Epithelial cell of esophagus (primary cell): ENCODE measurements around the gene RNF125.
A peak's percentile ranks its signal among the peaks of the same experiment; 100 is the strongest.

Source experiments
- DNase-seq: peaks from one replicate; pipeline ENCODE4 v3.0.0; 2010; ENCODE audit warnings: low read depth
- H3K4me3 ChIP-seq: 2 replicates; pipeline ENCODE4 v1.5.1; 2011; ENCODE audit warnings: mild to moderate bottlenecking, low read length, control low read depth
- TF ChIP-seq, protein P1 (sequence below): IDR thresholded peaks from 2 replicates; pipeline ENCODE4 v1.5.1; 2011; ENCODE audit warnings: low read depth, mild to moderate bottlenecking, low read length, control low read depth, inconsistent platforms; ENCODE audit not compliant: insufficient read depth; ENCODE audit errors: missing control alignments

RNF125 gene

DNA sequence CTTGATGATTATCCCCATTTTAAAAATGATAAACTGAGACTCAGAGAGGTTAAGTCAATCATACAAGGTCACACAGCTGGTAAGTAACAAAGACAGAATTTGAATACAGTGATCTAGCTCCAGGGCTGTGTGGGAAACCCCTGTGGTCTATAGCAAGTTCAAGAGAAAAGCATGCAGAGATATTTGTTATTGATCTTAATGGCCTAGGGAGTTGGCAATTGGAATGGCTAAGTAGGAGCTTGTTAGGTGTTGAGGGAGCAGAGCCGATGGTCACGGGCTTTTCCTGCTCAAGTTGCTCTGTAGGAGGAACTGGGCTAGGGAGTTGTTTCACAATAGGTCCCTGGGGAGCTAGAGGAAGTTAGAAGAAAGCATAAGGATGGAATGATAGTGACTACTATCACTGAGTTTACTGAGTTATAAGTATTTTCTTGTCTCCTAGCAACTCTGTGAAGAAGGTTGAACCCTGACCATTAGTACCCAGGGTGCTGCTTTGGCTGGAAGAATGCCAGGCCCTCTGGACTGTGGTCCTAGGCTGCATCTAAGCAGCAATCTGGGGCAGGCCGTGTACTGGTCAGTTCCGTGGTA is 30.0 kb downstream of the RNF125 start:
- peak; percentile 34 for DNase-seq
- TF ChIP-seq, protein P1, sequence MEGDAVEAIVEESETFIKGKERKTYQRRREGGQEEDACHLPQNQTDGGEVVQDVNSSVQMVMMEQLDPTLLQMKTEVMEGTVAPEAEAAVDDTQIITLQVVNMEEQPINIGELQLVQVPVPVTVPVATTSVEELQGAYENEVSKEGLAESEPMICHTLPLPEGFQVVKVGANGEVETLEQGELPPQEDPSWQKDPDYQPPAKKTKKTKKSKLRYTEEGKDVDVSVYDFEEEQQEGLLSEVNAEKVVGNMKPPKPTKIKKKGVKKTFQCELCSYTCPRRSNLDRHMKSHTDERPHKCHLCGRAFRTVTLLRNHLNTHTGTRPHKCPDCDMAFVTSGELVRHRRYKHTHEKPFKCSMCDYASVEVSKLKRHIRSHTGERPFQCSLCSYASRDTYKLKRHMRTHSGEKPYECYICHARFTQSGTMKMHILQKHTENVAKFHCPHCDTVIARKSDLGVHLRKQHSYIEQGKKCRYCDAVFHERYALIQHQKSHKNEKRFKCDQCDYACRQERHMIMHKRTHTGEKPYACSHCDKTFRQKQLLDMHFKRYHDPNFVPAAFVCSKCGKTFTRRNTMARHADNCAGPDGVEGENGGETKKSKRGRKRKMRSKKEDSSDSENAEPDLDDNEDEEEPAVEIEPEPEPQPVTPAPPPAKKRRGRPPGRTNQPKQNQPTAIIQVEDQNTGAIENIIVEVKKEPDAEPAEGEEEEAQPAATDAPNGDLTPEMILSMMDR, result no peak
- H3K4me3 ChIP-seq, result no peak overlapping the region

DNA sequence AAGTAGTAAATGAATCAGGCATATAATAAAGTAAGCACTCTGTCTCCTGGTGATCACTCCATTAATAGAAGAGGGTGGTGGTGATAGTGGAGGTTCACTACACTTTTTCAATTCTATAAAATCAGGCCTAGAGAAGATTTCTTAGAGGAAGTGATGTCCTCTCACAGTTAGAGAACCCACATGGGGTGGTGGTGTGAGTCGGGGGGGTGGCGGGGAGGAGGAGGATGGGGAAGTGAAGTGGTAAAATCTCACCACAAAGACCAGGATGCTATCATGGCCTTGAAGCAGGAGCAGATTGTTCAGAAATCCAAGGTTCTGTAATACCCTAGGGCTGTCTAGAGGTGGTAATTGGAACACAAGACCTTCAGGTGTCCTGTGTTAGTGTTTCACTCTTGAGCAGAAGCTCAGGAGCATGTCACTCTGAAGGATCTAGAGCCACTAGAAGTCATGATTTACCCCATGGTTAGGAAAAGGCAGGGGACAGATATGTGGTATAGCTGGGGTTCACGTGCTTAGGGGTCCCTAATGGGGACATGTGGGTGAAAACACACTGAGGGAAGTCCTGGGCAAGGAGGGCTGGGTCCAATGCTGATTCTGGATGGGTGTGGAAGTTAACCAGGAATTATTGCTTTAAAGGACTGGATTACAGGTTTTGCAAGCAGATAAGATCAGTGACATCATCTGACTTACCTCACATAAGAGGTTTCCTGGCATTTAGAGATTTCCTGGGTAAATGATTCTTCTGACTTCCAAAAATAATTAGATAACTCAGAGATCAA is 31.0 kb downstream of the RNF125 start:
- DNase-seq, result peak; percentile 36
- TF ChIP-seq, protein P1, result no peak
- no peak overlapping the region for H3K4me3 ChIP-seq

DNA sequence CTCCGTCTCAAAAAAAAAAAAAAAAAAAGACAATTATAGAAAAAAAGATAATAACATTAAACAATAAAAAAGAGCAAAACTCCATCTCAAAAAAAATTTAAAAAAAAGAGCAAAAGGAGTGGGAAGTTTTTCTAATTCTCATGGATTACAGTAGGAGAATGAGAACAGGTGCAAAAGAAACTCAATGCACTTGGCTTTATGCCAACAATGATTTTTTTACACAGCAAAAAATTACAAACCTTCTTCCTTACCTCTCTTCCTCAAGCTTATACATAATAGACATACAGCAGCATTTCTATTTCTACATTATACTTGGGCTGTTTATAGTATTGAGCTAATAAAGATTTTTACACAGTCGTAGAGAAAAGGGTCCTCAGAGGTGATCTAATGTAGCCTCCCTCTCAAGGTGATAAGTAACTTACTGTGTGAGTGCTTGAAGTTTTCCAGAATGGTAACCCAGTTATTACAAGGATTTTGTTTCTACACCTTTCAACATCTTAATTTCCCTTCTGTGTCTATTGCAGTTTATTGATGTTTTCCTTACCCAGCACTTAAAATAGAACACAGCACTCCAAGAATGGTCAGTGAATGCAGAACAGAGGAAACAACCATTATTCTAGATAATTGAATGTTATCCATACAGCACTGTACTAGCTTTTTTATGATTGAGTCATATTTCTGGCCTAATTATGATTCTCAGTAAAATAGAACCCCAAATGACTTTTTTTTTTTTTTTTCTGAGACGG is 38.2 kb downstream of the RNF125 start:
- TF ChIP-seq, protein P1, result no peak
- DNase-seq, result no peak

DNA sequence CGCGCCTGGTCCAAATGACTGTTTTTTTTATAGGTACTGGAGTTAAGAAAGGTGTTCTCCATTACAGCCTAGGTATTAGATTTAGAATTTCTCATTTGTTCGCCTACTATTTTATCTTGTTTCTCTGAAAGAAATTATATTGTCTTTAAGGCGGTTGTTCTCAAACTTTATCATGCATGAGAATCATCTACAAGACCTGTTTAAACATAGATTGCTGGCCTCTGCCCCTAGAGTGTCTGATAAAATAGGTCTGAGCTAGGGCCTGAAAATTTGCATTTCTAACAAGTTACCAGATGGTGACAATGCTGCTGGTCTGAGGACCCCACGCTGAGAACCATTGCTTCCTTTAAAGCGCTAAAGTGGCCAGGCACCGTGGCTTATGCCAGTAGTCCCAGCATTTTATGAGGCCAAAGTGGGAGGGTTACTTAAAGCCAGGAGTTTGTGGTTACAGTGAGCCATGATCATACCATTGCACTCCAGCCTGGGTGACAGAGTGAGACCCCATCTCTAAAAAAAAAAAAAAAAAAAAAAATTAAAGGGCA is 39.1 kb downstream of the RNF125 start:
- no peak overlapping the region for H3K4me3 ChIP-seq
- TF ChIP-seq, protein P1, result no peak
- no peak for DNase-seq

More for the DNA sequence above, 38.2 kb downstream of the RNF125 start:
- no peak overlapping the region for H3K4me3 ChIP-seq

DNA sequence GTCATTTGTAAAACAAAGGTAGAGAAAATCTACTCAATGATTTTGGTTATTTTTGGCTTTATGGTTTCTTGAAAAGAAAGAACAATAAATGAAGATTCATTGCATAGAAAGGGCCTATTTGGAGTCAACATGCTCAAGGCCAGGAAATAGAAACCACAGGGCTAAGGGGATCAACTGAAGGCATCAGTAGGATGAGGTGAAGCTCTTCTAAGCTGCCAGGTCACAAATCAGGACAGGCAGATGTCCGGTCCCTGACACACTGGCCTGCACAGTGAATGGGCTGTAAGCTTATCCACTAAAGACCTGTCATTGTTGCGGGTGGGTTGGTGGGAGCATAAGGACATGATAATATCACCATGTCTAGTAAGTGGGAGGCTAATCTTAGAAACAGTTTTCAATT is 41.4 kb downstream of the RNF125 start:
- no peak overlapping the region for H3K4me3 ChIP-seq
- TF ChIP-seq, protein P1, result no peak
- DNase-seq, result no peak

DNA sequence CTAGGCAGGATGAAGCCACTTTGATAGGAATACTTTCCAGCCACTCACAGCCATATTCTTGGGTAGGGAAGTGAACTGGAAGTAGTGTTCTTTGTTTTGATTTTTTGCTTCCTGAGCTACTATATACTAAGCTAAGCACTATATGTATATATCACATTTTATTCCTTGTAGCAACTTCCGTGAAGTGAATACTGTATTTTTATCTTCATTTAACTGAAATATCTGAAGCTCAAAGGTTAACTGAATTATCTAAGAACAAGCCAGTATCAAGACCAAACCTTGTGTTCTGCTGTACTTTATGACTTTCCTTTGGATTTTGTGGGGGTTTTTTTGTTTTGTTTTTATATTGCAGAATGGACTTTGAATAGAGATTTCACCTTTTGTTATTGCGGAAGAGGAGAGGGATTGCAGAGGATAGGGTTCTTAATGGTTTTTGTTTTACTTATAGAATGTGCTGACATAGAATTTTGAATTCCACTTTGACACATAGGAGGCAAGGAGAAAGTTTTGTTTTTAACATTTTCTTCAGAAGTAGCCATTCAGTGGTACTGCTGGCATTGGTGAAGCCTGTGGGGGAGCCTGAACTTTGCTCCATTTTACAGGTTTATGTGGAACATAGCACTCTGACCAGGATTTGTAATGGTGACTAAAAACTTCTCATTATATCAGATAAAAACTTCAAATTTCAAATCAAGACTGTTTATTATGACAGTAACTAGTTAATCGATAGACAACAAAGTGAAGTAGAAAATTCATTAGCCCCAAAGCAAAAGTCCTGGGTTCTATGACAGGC is 48.9 kb downstream of the RNF125 start:
- H3K4me3 ChIP-seq, result no peak overlapping the region
- TF ChIP-seq, protein P1, result no peak
- no peak for DNase-seq
